ENCODE data around the gene TSPAN8.
"Not testable (repeated sequence)": the region's sequence is repeated elsewhere in the genome, so short reads cannot be mapped to it uniquely, and the experiment has no call there.

Gene TSPAN8

GRCh38 chr12:71124835-71125460, 32.9 kb downstream of the TSPAN8 start:
- DNase-seq (ENCODE audit: insufficient read length, low spot score): no peak
- no peak for TF ChIP-seq SPI1 (IDR thresholded peaks at IDR 0.05; ENCODE audit: low read depth, low read length)
- no peak for TF ChIP-seq POLR2A (IDR thresholded peaks at IDR 0.05; ENCODE audit: low read depth, low read length)
- no peak for TF ChIP-seq TAF1 (IDR thresholded peaks at IDR 0.05; ENCODE audit: low read depth, low read length)
- TF ChIP-seq POLR2AphosphoS5 (IDR thresholded peaks at IDR 0.05; ENCODE audit: low read depth, low read length): no peak
- no peak for TF ChIP-seq PAX5 (IDR thresholded peaks at IDR 0.05; ENCODE audit: insufficient read depth, low read length, severe bottlenecking)
- no peak for TF ChIP-seq POU2F2 (IDR thresholded peaks at IDR 0.05; ENCODE audit: low read depth, low read length)
- FAIRE-seq: no peak

- DNase-seq (ENCODE audit: insufficient read length, low spot score); FAIRE-seq: not testable (repeated sequence)
Measured at GRCh38 chr12:71113148-71113547, 44.7 kb downstream of the TSPAN8 start.

- DNase-seq (ENCODE audit: insufficient read length, low spot score) (no peak), FAIRE-seq (no peak)
- TF ChIP-seq TAF1 (IDR thresholded peaks at IDR 0.05; ENCODE audit: low read depth, low read length) (no peak), PAX5 (IDR thresholded peaks at IDR 0.05; ENCODE audit: insufficient read depth, low read length, severe bottlenecking) (no peak), POLR2A (IDR thresholded peaks at IDR 0.05; ENCODE audit: low read depth, low read length) (no peak), SPI1 (IDR thresholded peaks at IDR 0.05; ENCODE audit: low read depth, low read length) (no peak), POU2F2 (IDR thresholded peaks at IDR 0.05; ENCODE audit: low read depth, low read length) (no peak), POLR2AphosphoS5 (IDR thresholded peaks at IDR 0.05; ENCODE audit: low read depth, low read length) (no peak)
Measured at GRCh38 chr12:71109834-71110233, 48.0 kb downstream of the TSPAN8 start.

GRCh38 chr12:71108355-71108754, 49.4 kb downstream of the TSPAN8 start:
- FAIRE-seq: no peak
- no peak for DNase-seq (ENCODE audit: insufficient read length, low spot score)
- TF ChIP-seq PAX5 (IDR thresholded peaks at IDR 0.05; ENCODE audit: insufficient read depth, low read length, severe bottlenecking) (no peak), TAF1 (IDR thresholded peaks at IDR 0.05; ENCODE audit: low read depth, low read length) (no peak), POLR2A (IDR thresholded peaks at IDR 0.05; ENCODE audit: low read depth, low read length) (no peak), SPI1 (IDR thresholded peaks at IDR 0.05; ENCODE audit: low read depth, low read length) (no peak), POLR2AphosphoS5 (IDR thresholded peaks at IDR 0.05; ENCODE audit: low read depth, low read length) (no peak), POU2F2 (IDR thresholded peaks at IDR 0.05; ENCODE audit: low read depth, low read length) (no peak)

GRCh38 chr12:71107936-71108335, 49.9 kb downstream of the TSPAN8 start:
- FAIRE-seq: no peak
- TF ChIP-seq SPI1 (IDR thresholded peaks at IDR 0.05; ENCODE audit: low read depth, low read length) (no peak), POLR2AphosphoS5 (IDR thresholded peaks at IDR 0.05; ENCODE audit: low read depth, low read length) (no peak), TAF1 (IDR thresholded peaks at IDR 0.05; ENCODE audit: low read depth, low read length) (no peak), POU2F2 (IDR thresholded peaks at IDR 0.05; ENCODE audit: low read depth, low read length) (no peak), PAX5 (IDR thresholded peaks at IDR 0.05; ENCODE audit: insufficient read depth, low read length, severe bottlenecking) (no peak), POLR2A (IDR thresholded peaks at IDR 0.05; ENCODE audit: low read depth, low read length) (no peak)
- no peak for DNase-seq (ENCODE audit: insufficient read length, low spot score)

- FAIRE-seq (no peak), DNase-seq (ENCODE audit: insufficient read length, low spot score) (no peak)
- TF ChIP-seq TAF1 (IDR thresholded peaks at IDR 0.05; ENCODE audit: low read depth, low read length): no peak
Measured at GRCh38 chr12:71105956-71106355, 51.8 kb downstream of the TSPAN8 start.

GRCh38 chr12:71092290-71092689, 65.5 kb downstream of the TSPAN8 start:
- FAIRE-seq: no peak
- no peak for TF ChIP-seq POLR2A (IDR thresholded peaks at IDR 0.05; ENCODE audit: low read depth, low read length)
- TF ChIP-seq SPI1 (IDR thresholded peaks at IDR 0.05; ENCODE audit: low read depth, low read length): no peak
- TF ChIP-seq PAX5 (IDR thresholded peaks at IDR 0.05; ENCODE audit: insufficient read depth, low read length, severe bottlenecking): no peak
- TF ChIP-seq POLR2AphosphoS5 (IDR thresholded peaks at IDR 0.05; ENCODE audit: low read depth, low read length): no peak
- TF ChIP-seq POU2F2 (IDR thresholded peaks at IDR 0.05; ENCODE audit: low read depth, low read length): no peak
- TF ChIP-seq TAF1 (IDR thresholded peaks at IDR 0.05; ENCODE audit: low read depth, low read length): no peak
- no peak for DNase-seq (ENCODE audit: insufficient read length, low spot score)

GRCh38 chr12:71090971-71091370, 66.8 kb downstream of the TSPAN8 start:
- TF ChIP-seq POLR2AphosphoS5 (IDR thresholded peaks at IDR 0.05; ENCODE audit: low read depth, low read length) (no peak), POU2F2 (IDR thresholded peaks at IDR 0.05; ENCODE audit: low read depth, low read length) (no peak), TAF1 (IDR thresholded peaks at IDR 0.05; ENCODE audit: low read depth, low read length) (no peak), PAX5 (IDR thresholded peaks at IDR 0.05; ENCODE audit: insufficient read depth, low read length, severe bottlenecking) (no peak), POLR2A (IDR thresholded peaks at IDR 0.05; ENCODE audit: low read depth, low read length) (no peak), SPI1 (IDR thresholded peaks at IDR 0.05; ENCODE audit: low read depth, low read length) (no peak)
- no peak for DNase-seq (ENCODE audit: insufficient read length, low spot score)
- FAIRE-seq: no peak

- FAIRE-seq (no peak), DNase-seq (ENCODE audit: insufficient read length, low spot score) (no peak)
- TF ChIP-seq POU2F2 (IDR thresholded peaks at IDR 0.05; ENCODE audit: low read depth, low read length): no peak
- no peak for TF ChIP-seq POLR2A (IDR thresholded peaks at IDR 0.05; ENCODE audit: low read depth, low read length)
Measured at GRCh38 chr12:71085575-71085974, 72.2 kb downstream of the TSPAN8 start.

GRCh38 chr12:71075743-71076142, 82.1 kb downstream of the TSPAN8 start:
- FAIRE-seq (no peak), DNase-seq (ENCODE audit: insufficient read length, low spot score) (no peak)
- TF ChIP-seq PAX5 (IDR thresholded peaks at IDR 0.05; ENCODE audit: insufficient read depth, low read length, severe bottlenecking) (no peak), SPI1 (IDR thresholded peaks at IDR 0.05; ENCODE audit: low read depth, low read length) (no peak), POU2F2 (IDR thresholded peaks at IDR 0.05; ENCODE audit: low read depth, low read length) (no peak), TAF1 (IDR thresholded peaks at IDR 0.05; ENCODE audit: low read depth, low read length) (no peak), POLR2AphosphoS5 (IDR thresholded peaks at IDR 0.05; ENCODE audit: low read depth, low read length) (no peak), POLR2A (IDR thresholded peaks at IDR 0.05; ENCODE audit: low read depth, low read length) (no peak)
